IPS-18a (cell line): ENCODE data around the gene RYR2.

Experiments used
- H3K27ac ChIP-seq: one replicate; pipeline ENCODE4 v1.5.1; 2013; ENCODE audit warnings: low read length
- H3K27me3 ChIP-seq: one replicate; pipeline ENCODE4 v1.6.1; 2013; ENCODE audit warnings: mild to moderate bottlenecking, low read length; ENCODE audit not compliant: control insufficient read depth, insufficient read depth
- H3K36me3 ChIP-seq: one replicate; pipeline ENCODE4 v1.6.1; 2013; ENCODE audit warnings: low read depth, low read length; ENCODE audit not compliant: control insufficient read depth
- H3K4me1 ChIP-seq: one replicate; pipeline ENCODE4 v1.6.1; 2013; ENCODE audit warnings: low read depth, low read length; ENCODE audit not compliant: control insufficient read depth
- H3K4me3 ChIP-seq: one replicate; pipeline ENCODE4 v1.5.1; 2013; ENCODE audit warnings: low read length
- H3K9ac ChIP-seq: one replicate; pipeline ENCODE4 v1.6.1; 2013; ENCODE audit warnings: mild to moderate bottlenecking, low read length, moderate library complexity
- H3K9me3 ChIP-seq: one replicate; pipeline ENCODE4 v1.6.1; 2013; ENCODE audit warnings: low read depth, low read length; ENCODE audit not compliant: control insufficient read depth

RYR2 gene

DNA sequence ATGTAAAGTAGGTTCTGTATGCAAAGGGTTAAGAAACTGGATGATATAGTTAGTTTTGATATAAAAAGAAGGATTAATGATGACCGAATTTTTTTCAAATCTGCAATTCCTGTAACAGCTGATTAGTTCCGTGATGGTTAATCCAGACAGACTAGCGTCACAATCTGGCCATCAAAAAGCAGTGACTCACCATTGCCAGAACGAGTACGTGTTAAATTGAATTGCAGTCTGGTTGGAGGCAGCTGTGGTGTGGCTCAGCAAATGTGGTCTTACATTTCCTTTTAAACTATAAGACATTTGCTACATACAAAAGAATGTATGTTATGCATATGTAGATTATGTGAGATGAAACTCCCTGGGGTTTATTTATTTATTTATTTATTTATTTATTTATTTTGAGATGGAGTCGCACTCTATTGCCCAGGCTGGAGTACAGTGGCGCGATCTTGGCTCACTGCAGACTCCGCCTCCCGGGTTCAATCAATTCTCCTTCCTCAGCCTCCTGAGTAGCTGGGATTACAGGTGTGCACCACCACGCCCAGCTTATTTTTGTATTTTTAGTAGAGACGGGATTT, 139.8 kb downstream of the RYR2 start:
- Histone ChIP-seq H3K27ac (no peak overlapping the region), H3K27me3 (no peaks in the 10 kb centered on the region), H3K4me3 (no peak overlapping the region)

DNA sequence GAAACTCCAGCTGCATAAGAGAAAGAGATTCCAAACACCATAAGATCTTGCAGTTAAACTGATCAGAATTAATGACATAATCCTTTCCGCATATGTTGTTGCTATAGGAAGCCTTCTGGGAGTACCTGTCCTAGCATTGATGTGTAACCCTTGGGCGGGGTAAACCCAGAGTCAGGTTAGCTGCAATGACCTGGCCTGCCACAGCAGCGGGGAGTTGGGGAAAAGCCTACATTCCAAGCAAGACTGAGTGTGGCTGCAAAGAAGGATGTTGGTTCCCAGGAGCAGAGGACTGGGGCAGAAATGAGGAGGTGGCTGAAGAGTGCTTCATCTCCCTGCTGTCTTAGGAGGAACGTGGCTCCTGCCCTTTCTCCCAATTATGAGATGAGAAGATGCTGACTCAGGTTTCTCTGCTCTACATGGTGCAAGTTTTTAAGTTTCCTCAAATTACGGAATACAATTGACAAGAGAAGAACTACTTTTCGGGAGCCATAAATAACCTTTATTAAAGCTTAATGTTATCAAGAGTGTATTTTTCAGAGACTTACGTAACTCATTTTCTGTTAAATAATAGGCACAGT, 142.1 kb downstream of the RYR2 start:
- no peaks in the 10 kb centered on the region for H3K36me3 ChIP-seq
- H3K9ac ChIP-seq, result no peak overlapping the region
- H3K27ac ChIP-seq, result no peak overlapping the region
- H3K27me3 ChIP-seq, result no peaks in the 10 kb centered on the region
- no peaks in the 10 kb centered on the region for H3K9me3 ChIP-seq
- H3K4me1 ChIP-seq, result peaks cover 10% of the 10 kb centered on the region
- no peak overlapping the region for H3K4me3 ChIP-seq

More for the DNA sequence above, 139.8 kb downstream of the RYR2 start:
- H3K9me3 ChIP-seq, result no peaks in the 10 kb centered on the region
- H3K36me3 ChIP-seq, result no peaks in the 10 kb centered on the region
- H3K9ac ChIP-seq, result no peak overlapping the region
- peaks cover 10% of the 10 kb centered on the region for H3K4me1 ChIP-seq

DNA sequence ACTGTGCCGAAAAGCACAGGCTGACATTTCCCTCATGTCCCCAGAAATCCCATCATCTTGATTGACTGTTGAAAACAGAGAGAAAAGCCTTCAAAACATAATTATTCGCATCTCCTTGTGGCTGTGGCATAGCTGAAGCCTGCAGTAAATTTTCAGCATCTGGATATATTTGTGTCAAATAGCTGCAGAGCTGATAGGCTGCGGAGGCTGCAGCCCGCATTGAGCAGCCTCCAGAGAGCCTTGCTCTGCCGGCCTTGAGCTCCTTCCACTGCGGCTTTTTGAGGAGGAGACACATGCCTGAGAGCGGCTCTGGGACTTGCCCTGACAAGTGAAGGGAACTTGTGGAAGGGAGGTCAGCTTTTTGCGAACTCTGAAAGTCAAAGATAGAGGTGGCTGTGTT, 144.7 kb downstream of the RYR2 start:
- Histone ChIP-seq H3K4me3 (no peak overlapping the region), H3K9me3 (no peaks in the 10 kb centered on the region)

GRCh38 chr1:237187842-237188241, 145.9 kb downstream of the RYR2 start:
- H3K9me3 ChIP-seq, result no peaks in the 10 kb centered on the region

More for the DNA sequence above, 144.7 kb downstream of the RYR2 start:
- H3K9ac ChIP-seq, result no peak overlapping the region
- no peaks in the 10 kb centered on the region for H3K27me3 ChIP-seq
- H3K4me1 ChIP-seq, result peaks cover 12% of the 10 kb centered on the region
- H3K27ac ChIP-seq, result no peak overlapping the region
- H3K36me3 ChIP-seq, result no peaks in the 10 kb centered on the region

DNA sequence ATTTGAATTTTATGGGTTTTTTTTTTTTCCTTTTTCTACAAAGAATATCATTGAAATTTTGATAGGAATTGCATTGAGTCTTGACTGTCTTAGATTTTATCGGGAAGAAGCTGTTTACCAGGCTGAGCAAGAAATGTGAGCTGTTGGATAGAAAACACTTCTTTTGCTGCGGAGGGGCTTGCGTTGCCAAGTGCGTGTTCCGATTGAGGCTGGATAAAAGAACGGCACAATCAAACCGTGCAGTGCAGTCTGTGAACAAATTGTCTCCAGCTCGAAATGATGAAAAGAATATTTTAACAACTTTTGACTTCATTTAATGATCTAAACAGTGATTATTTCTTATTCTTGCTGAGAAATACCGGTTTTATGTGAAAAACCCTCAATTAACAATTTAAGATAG, 149.4 kb downstream of the RYR2 start:
- no peak overlapping the region for H3K27ac ChIP-seq

More at GRCh38 chr1:237187842-237188241, 145.9 kb downstream of the RYR2 start:
- no peaks in the 10 kb centered on the region for H3K36me3 ChIP-seq
- H3K9ac ChIP-seq, result no peak overlapping the region
- no peaks in the 10 kb centered on the region for H3K27me3 ChIP-seq
- no peak overlapping the region for H3K27ac ChIP-seq
- no peak overlapping the region for H3K4me3 ChIP-seq
- peaks cover 13% of the 10 kb centered on the region for H3K4me1 ChIP-seq

GRCh38 chr1:237197470-237198425, 155.8 kb downstream of the RYR2 start:
- Histone ChIP-seq H3K4me3 (no peak overlapping the region), H3K36me3 (no peaks in the 10 kb centered on the region), H3K9me3 (no peaks in the 10 kb centered on the region), H3K27ac (no peak overlapping the region), H3K9ac (no peak overlapping the region), H3K4me1 (no peaks in the 10 kb centered on the region), H3K27me3 (no peaks in the 10 kb centered on the region)

More for the DNA sequence above, 149.4 kb downstream of the RYR2 start:
- no peaks in the 10 kb centered on the region for H3K27me3 ChIP-seq
- no peaks in the 10 kb centered on the region for H3K36me3 ChIP-seq
- H3K4me3 ChIP-seq, result no peak overlapping the region
- H3K9me3 ChIP-seq, result no peaks in the 10 kb centered on the region
- H3K9ac ChIP-seq, result no peak overlapping the region
- H3K4me1 ChIP-seq, result peaks cover 4% of the 10 kb centered on the region

DNA sequence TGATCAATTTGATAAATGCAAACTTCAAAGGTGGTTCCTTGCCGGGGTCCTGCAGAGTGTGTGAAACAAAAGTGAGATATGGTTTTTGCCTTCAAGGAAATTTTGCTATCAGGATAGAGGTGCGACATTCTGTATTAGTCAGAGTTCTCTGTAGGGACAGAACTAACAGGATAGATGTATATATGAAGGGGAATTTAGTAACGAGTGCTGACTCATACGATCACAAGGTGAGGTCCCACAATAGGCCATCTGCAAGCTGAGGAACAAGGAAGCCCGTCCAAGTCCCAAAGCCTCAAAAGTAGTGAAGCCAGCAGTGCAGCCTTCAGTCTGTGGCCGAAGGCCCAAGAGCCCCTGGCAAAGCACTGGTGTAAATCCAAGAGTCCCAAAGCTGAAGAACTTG, 157.0 kb downstream of the RYR2 start:
- Histone ChIP-seq H3K27me3 (no peaks in the 10 kb centered on the region), H3K9me3 (no peaks in the 10 kb centered on the region), H3K4me3 (no peak overlapping the region), H3K4me1 (no peaks in the 10 kb centered on the region), H3K27ac (no peak overlapping the region), H3K36me3 (no peaks in the 10 kb centered on the region), H3K9ac (no peak overlapping the region)

GRCh38 chr1:237201155-237201554, 159.2 kb downstream of the RYR2 start:
- H3K9me3 ChIP-seq, result no peaks in the 10 kb centered on the region
- no peaks in the 10 kb centered on the region for H3K36me3 ChIP-seq
- no peak overlapping the region for H3K27ac ChIP-seq
- H3K27me3 ChIP-seq, result no peaks in the 10 kb centered on the region
- H3K4me3 ChIP-seq, result no peak overlapping the region
- H3K9ac ChIP-seq, result no peak overlapping the region
- no peaks in the 10 kb centered on the region for H3K4me1 ChIP-seq

DNA sequence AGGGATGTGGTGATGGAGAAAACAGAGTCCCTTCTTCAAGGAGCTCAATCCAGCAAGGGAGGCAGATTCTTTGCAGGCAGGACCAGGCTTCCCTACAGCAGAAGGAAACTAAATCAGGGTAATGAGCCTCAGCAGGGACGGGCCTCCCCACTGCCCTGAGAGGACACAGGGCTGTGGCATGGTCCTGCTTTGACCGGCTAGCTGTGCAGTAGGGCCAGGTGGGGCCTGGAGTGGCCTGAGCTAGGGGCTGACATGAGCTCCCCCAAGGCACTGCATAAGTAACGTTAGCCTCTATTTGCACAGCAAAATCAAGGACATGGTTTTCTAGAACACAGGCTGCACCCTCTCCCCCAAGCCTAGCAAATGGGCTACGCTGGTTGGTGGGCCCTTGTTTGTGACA, 162.9 kb downstream of the RYR2 start:
- Histone ChIP-seq H3K9me3 (no peaks in the 10 kb centered on the region), H3K4me1 (no peaks in the 10 kb centered on the region), H3K27ac (no peak overlapping the region)

DNA sequence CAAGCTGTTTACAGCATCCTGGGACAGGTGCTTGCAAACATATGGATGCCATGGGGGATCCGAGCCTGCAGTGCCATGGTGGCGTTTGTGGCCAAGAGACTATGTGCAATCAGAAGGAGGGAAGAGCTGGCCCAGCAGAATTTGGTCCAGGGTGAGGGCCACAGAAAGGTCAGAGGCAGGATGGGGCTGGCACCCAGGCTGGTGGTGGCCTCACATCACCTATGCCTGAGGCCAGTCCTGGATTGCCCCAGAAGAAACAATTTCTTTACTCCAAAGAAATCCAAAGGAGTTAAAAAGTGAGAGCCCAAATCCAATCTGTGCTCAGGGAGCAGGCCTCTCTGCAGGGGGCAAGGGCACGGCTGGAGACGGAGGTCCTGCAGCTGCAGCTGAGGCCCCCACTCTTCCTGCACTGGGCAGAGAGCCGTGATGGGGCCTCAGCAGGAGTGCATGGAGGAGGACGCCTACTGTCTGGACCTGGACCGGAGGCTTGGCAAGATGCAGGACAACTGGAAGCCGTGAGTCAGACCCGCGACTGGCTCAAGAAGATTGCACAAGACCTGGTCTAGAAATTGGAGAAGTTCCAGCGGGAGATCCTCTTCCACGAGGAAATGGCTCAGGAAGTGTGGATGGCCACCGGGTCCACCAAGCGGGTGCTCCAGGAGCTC, 163.5 kb downstream of the RYR2 start:
- Histone ChIP-seq H3K36me3 (no peaks in the 10 kb centered on the region), H3K4me1 (no peaks in the 10 kb centered on the region), H3K27me3 (no peaks in the 10 kb centered on the region), H3K27ac (no peak overlapping the region), H3K9ac (no peak overlapping the region), H3K4me3 (no peak overlapping the region), H3K9me3 (no peaks in the 10 kb centered on the region)

More for the DNA sequence above, 162.9 kb downstream of the RYR2 start:
- H3K4me3 ChIP-seq, result no peak overlapping the region
- H3K36me3 ChIP-seq, result no peaks in the 10 kb centered on the region
- H3K9ac ChIP-seq, result no peak overlapping the region
- no peaks in the 10 kb centered on the region for H3K27me3 ChIP-seq

- H3K4me3 ChIP-seq, result no peak overlapping the region
- H3K9me3 ChIP-seq, result no peaks in the 10 kb centered on the region
- H3K4me1 ChIP-seq, result no peaks in the 10 kb centered on the region
- H3K9ac ChIP-seq, result no peak overlapping the region
- H3K36me3 ChIP-seq, result no peaks in the 10 kb centered on the region
- H3K27ac ChIP-seq, result no peak overlapping the region
- H3K27me3 ChIP-seq, result no peaks in the 10 kb centered on the region
These were observed 164.1 kb downstream of the RYR2 start for GRCh38 chr1:237206065-237206414.
